ENCODE data around the gene RER1.

RER1 gene

DNA sequence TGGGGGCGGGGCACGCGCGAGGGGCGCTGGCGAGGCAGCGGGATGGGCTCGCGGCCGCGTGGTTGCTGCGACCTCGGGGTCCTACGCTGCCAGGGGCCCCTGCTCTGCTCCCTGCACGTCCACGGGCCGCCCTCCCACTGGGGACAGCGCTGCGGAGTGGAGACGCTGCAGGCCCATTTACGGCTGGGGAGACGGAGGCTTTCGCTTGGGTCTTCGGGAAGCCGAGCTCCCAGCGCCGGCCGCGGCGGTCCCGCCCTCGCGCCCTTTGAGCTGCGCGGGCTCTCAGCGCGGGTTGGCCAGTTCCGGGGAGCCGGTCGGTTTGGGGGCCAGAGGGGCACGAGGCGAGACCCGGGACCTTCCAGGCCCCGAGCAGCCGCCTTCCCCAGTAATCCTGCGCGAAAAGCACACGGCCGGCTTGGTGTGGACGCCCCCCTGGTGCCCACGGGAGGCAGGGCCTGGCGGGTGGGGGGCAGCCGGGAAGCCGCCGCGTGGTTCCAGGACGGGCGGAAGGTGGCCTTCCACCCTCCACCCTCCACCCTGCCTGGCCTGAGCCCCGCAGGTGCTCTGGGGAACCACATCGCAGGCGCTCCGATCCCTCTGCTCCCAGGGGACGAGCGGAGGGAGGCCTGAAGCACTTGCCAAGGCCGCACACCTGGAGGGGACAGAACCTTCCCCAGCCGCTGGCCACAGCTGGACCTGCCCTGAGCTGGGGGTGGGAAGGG, 21.3 kb downstream of the RER1 start:
- no peak overlapping the region for H2AK5ac ChIP-seq (ENCODE audit: low read length, severe bottlenecking)
- H3K36me3 ChIP-seq (ENCODE audit: control insufficient read depth in 1 of 2, insufficient read depth in 2 of 2, low read depth in 1 of 2, low read length in 2 of 2), result peaks cover 24 to 30% of the 10 kb centered on the region in 2 experiments
- peak overlapping the region; percentile 95 for H4K8ac ChIP-seq (ENCODE audit: low read length)
- H3K23ac ChIP-seq (ENCODE audit: low read length in 2 of 2), result peak overlapping the region in 1 of 2 experiments; percentile 34
- peak overlapping the region; percentile 96 to 98 for H3K4me3 ChIP-seq (ENCODE audit: insufficient read depth in 1 of 2, low read depth in 1 of 2, low read length in 2 of 2)
- H3K9ac ChIP-seq (ENCODE audit: low read length), result peak overlapping the region; percentile 85
- peak overlapping the region; percentile 85 for H3K4me2 ChIP-seq (ENCODE audit: low read length, poor library complexity, severe bottlenecking)
- peak; percentile 61 for DNase-seq
- peak overlapping the region; percentile 56 for H2BK120ac ChIP-seq (ENCODE audit: low read depth, low read length)
- H3K14ac ChIP-seq (ENCODE audit: low read length in 2 of 2), result peak overlapping the region in 1 of 2 experiments; percentile 94
- H3K27me3 ChIP-seq (ENCODE audit: control insufficient read depth in 1 of 2, insufficient read depth in 1 of 2, low read length in 2 of 2), result peaks cover 1 to 29% of the 10 kb centered on the region in 2 experiments
- no peak overlapping the region for H2BK5ac ChIP-seq (ENCODE audit: low read depth, low read length, poor library complexity, severe bottlenecking)
- H3K4ac ChIP-seq (ENCODE audit: low read depth in 1 of 2, low read length in 2 of 2), result peak overlapping the region; percentile 52 to 77
- H3K4me1 ChIP-seq (ENCODE audit: control insufficient read depth, insufficient read depth, low read depth, low read length), result peaks cover 35% of the 10 kb centered on the region
- H3K18ac ChIP-seq (ENCODE audit: low read depth in 1 of 2, low read length in 2 of 2), result peak overlapping the region; percentile 50 to 98
- H3K79me1 ChIP-seq (replicated peaks; ENCODE audit: low read length, poor library complexity, severe bottlenecking), result peaks cover 22% of the 10 kb centered on the region
- H3K9me3 ChIP-seq (ENCODE audit: control insufficient read depth, low read length), result no peaks in the 10 kb centered on the region
- peak overlapping the region; percentile 75 for H4K91ac ChIP-seq (ENCODE audit: low read length)
- H2BK12ac ChIP-seq (ENCODE audit: low read length in 2 of 2), result peak overlapping the region in 1 of 2 experiments; percentile 49
- peak overlapping the region; percentile 78 for H2BK15ac ChIP-seq (ENCODE audit: low read depth, poor library complexity, severe bottlenecking)
- peak overlapping the region; percentile 73 for H2AFZ ChIP-seq (ENCODE audit: low read depth, low read length)
- H3K27ac ChIP-seq (ENCODE audit: low read length, poor library complexity, severe bottlenecking), result no peak overlapping the region
- 6% methylated on average over 51 of the region's 66 CpGs for WGBS

- peaks cover 16 to 22% of the 10 kb centered on the region in 2 experiments for H3K36me3 ChIP-seq (ENCODE audit: control insufficient read depth in 1 of 2, insufficient read depth in 2 of 2, low read depth in 1 of 2, low read length in 2 of 2)
- no peak overlapping the region for H2BK120ac ChIP-seq (ENCODE audit: low read depth, low read length)
- H2AFZ ChIP-seq (ENCODE audit: low read depth, low read length), result no peak overlapping the region
- peak overlapping the region; percentile 85 for H3K9ac ChIP-seq (ENCODE audit: low read length)
- H3K4me1 ChIP-seq (ENCODE audit: control insufficient read depth, insufficient read depth, low read depth, low read length), result peaks cover 42% of the 10 kb centered on the region
- H3K23ac ChIP-seq (ENCODE audit: low read length in 2 of 2), result no peak overlapping the region
- no peak overlapping the region for H3K27ac ChIP-seq (ENCODE audit: low read length, poor library complexity, severe bottlenecking)
- H3K4ac ChIP-seq (ENCODE audit: low read depth in 1 of 2, low read length in 2 of 2), result peak overlapping the region; percentile 52 to 77
- H3K79me1 ChIP-seq (replicated peaks; ENCODE audit: low read length, poor library complexity, severe bottlenecking), result peaks cover 20% of the 10 kb centered on the region
- H2BK12ac ChIP-seq (ENCODE audit: low read length in 2 of 2), result no peak overlapping the region
- no peak overlapping the region for H3K18ac ChIP-seq (ENCODE audit: low read depth in 1 of 2, low read length in 2 of 2)
- no peak overlapping the region for H4K91ac ChIP-seq (ENCODE audit: low read length)
- H4K8ac ChIP-seq (ENCODE audit: low read length), result peak overlapping the region; percentile 47
- no peak overlapping the region for H2BK5ac ChIP-seq (ENCODE audit: low read depth, low read length, poor library complexity, severe bottlenecking)
- H3K4me2 ChIP-seq (ENCODE audit: low read length, poor library complexity, severe bottlenecking), result peak overlapping the region; percentile 85
- H2BK15ac ChIP-seq (ENCODE audit: low read depth, poor library complexity, severe bottlenecking), result no peak overlapping the region
- no peak overlapping the region for H2AK5ac ChIP-seq (ENCODE audit: low read length, severe bottlenecking)
- WGBS, result 55% methylated on average over 28 of the region's 28 CpGs
- no peak overlapping the region for H3K14ac ChIP-seq (ENCODE audit: low read length in 2 of 2)
- DNase-seq, result no peak
- no peaks in the 10 kb centered on the region for H3K9me3 ChIP-seq (ENCODE audit: control insufficient read depth, low read length)
- peak overlapping the region; percentile 96 to 98 for H3K4me3 ChIP-seq (ENCODE audit: insufficient read depth in 1 of 2, low read depth in 1 of 2, low read length in 2 of 2)
- H3K27me3 ChIP-seq (ENCODE audit: control insufficient read depth in 1 of 2, insufficient read depth in 1 of 2, low read length in 2 of 2), result peaks cover 9 to 36% of the 10 kb centered on the region in 2 experiments
Observed at GRCh38 chr1:2413495-2414296, 22.1 kb downstream of the RER1 start.

DNA sequence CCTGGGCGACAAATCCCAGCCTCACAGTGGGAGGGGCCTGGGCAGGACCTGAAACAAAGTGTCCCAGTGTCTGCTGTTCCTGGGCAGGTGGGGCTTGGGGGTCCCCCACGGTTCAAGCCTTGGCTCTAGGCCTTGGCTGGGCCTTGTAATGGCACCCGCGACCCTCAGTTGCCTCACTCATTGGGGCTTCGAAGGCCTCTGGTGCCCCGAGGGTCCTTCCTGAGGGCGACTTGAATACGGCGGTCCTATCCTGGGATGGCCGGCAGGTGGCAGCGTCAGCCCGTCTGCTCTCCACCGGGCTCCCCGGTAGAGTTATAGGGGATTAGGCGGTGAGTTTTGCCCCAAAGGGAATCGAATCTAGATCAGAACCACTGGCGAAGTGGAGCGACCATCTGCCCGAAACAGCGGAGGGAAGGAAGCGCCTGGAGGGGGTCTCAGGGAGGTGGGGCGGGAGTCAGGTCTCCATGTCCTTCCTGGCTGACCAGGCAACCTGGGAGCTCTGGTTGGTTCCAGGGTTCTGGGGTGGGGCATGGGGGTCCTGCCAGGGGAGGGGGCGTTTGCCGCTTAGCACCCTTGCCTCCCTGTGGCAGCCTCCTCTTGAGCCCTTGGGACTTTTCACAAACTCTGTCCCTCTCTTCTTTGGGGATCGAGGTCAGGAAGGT, 22.8 kb downstream of the RER1 start:
- Histone ChIP-seq H3K23ac (ENCODE audit: low read length in 2 of 2) (no peak overlapping the region), H3K79me1 (replicated peaks; ENCODE audit: low read length, poor library complexity, severe bottlenecking) (peaks cover 20% of the 10 kb centered on the region), H2BK15ac (ENCODE audit: low read depth, poor library complexity, severe bottlenecking) (no peak overlapping the region), H4K8ac (ENCODE audit: low read length) (peak overlapping the region; percentile 45), H3K4ac (ENCODE audit: low read depth in 1 of 2, low read length in 2 of 2) (peak overlapping the region in 1 of 2 experiments; percentile 52), H2BK120ac (ENCODE audit: low read depth, low read length) (no peak overlapping the region), H3K27me3 (ENCODE audit: control insufficient read depth in 1 of 2, insufficient read depth in 1 of 2, low read length in 2 of 2) (peaks cover 16 to 44% of the 10 kb centered on the region in 2 experiments), H2BK5ac (ENCODE audit: low read depth, low read length, poor library complexity, severe bottlenecking) (no peak overlapping the region), H3K36me3 (ENCODE audit: control insufficient read depth in 1 of 2, insufficient read depth in 2 of 2, low read depth in 1 of 2, low read length in 2 of 2) (peaks cover 9 to 15% of the 10 kb centered on the region in 2 experiments), H2AK5ac (ENCODE audit: low read length, severe bottlenecking) (no peak overlapping the region), H3K9ac (ENCODE audit: low read length) (peak overlapping the region; percentile 85), H3K9me3 (ENCODE audit: control insufficient read depth, low read length) (no peaks in the 10 kb centered on the region), H3K4me1 (ENCODE audit: control insufficient read depth, insufficient read depth, low read depth, low read length) (peaks cover 42% of the 10 kb centered on the region), H4K91ac (ENCODE audit: low read length) (no peak overlapping the region), H3K4me3 (ENCODE audit: insufficient read depth in 1 of 2, low read depth in 1 of 2, low read length in 2 of 2) (peak overlapping the region in 1 of 2 experiments; percentile 53), H3K4me2 (ENCODE audit: low read length, poor library complexity, severe bottlenecking) (peak overlapping the region; percentile 49), H2AFZ (ENCODE audit: low read depth, low read length) (no peak overlapping the region), H2BK12ac (ENCODE audit: low read length in 2 of 2) (peak overlapping the region in 1 of 2 experiments; percentile 51), H3K14ac (ENCODE audit: low read length in 2 of 2) (no peak overlapping the region), H3K18ac (ENCODE audit: low read depth in 1 of 2, low read length in 2 of 2) (no peak overlapping the region), H3K27ac (ENCODE audit: low read length, poor library complexity, severe bottlenecking) (no peak overlapping the region)
- WGBS, result 2% methylated on average over 22 of the region's 25 CpGs
- peak; percentile 69 for DNase-seq
